GM19467 (cell line): ENCODE data around the gene TOGARAM1.

Source experiments
- ATAC-seq: cut with Tn5 transposase; IDR thresholded peaks from one replicate; pipeline ENCODE4 v1.9.1; 2021; ENCODE audit warnings: mild to moderate bottlenecking, moderate library complexity; ENCODE audit not compliant: unreplicated experiment

TOGARAM1 gene

GRCh38 chr14:44961554-44962333 lies at the start of gene TOGARAM1, which contains the start of gene KLHL28:
Gene TOGARAM1, plus strand, starts transcription at chr14:44962190. Its CDS starts 232 bp downstream, at chr14:44962422.
Gene KLHL28, minus strand, starts transcription at chr14:44961947. Its CDS starts 16,019 bp downstream, at chr14:44945928.
- ATAC-seq, result peak; percentile 94

GRCh38 chr14:44914849-44915248 lies 47.1 kb upstream of the TOGARAM1 start:
- ATAC-seq, result no peak

- ATAC-seq, result no peak
Observed at GRCh38 chr14:44928793-44929192, 33.2 kb upstream of the TOGARAM1 start.

- ATAC-seq, result no peak
Observed at GRCh38 chr14:44935155-44935554, 26.8 kb upstream of the TOGARAM1 start.

GRCh38 chr14:44937547-44937946 lies 24.4 kb upstream of the TOGARAM1 start:
- no peak for ATAC-seq

- ATAC-seq, result no peak
Observed at GRCh38 chr14:44940211-44940610, 21.8 kb upstream of the TOGARAM1 start.

- ATAC-seq, result no peak
Observed at GRCh38 chr14:44940944-44941343, 21.0 kb upstream of the TOGARAM1 start.

- ATAC-seq, result no peak
Observed at GRCh38 chr14:44941591-44941990, 20.4 kb upstream of the TOGARAM1 start.

- no peak for ATAC-seq
Observed at GRCh38 chr14:44942436-44942835, 19.6 kb upstream of the TOGARAM1 start.

GRCh38 chr14:44944107-44944506 lies 17.9 kb upstream of the TOGARAM1 start:
- no peak for ATAC-seq

- ATAC-seq, result no peak
Observed at GRCh38 chr14:44945264-44945663, 16.7 kb upstream of the TOGARAM1 start.

- ATAC-seq, result no peak
Observed at GRCh38 chr14:44951051-44951450, 10.9 kb upstream of the TOGARAM1 start.

GRCh38 chr14:44952391-44953110 lies 9.4 kb upstream of the TOGARAM1 start:
- no peak for ATAC-seq

- ATAC-seq, result no peak
Observed at GRCh38 chr14:44954750-44955149, 7.2 kb upstream of the TOGARAM1 start.

GRCh38 chr14:44955528-44955927 lies 6.5 kb upstream of the TOGARAM1 start:
- ATAC-seq, result no peak

- ATAC-seq, result no peak
Observed at GRCh38 chr14:44956866-44957265, 5.1 kb upstream of the TOGARAM1 start.

GRCh38 chr14:44959538-44959937 lies 2.5 kb upstream of the TOGARAM1 start:
- ATAC-seq, result no peak

GRCh38 chr14:44960146-44960545 lies 1.8 kb upstream of the TOGARAM1 start:
- ATAC-seq, result no peak

- no peak for ATAC-seq
Observed at GRCh38 chr14:44960646-44961045, 1.3 kb upstream of the TOGARAM1 start.

GRCh38 chr14:44961151-44961553 lies 838 bp upstream of the TOGARAM1 start:
- no peak for ATAC-seq

- ATAC-seq, result peak; percentile 31
Observed at GRCh38 chr14:44962334-44963043, 499 bp downstream of the TOGARAM1 start.
